ENCODE data around the gene MYH11.
"Not testable (repeated sequence)": the region's sequence is repeated elsewhere in the genome, so short reads cannot be mapped to it uniquely, and the experiment has no call there.

The MYH11 gene

GRCh38 chr16:15836965-15837611, 19.7 kb downstream of the MYH11 start:
- DNase-seq = no peak

GRCh38 chr16:15836074-15836473, 20.8 kb downstream of the MYH11 start:
- no peak for DNase-seq

- no peak for DNase-seq
Observed at GRCh38 chr16:15835136-15835878, 21.5 kb downstream of the MYH11 start.

- DNase-seq = no peak
Observed at GRCh38 chr16:15834502-15834901, 22.3 kb downstream of the MYH11 start.

- no peak for DNase-seq
Observed at GRCh38 chr16:15833541-15833940, 23.3 kb downstream of the MYH11 start.

- DNase-seq = no peak
Observed at GRCh38 chr16:15832241-15832640, 24.6 kb downstream of the MYH11 start.

- DNase-seq = no peak
Observed at GRCh38 chr16:15830832-15831451, 25.9 kb downstream of the MYH11 start.

GRCh38 chr16:15829460-15829859, 27.4 kb downstream of the MYH11 start:
- DNase-seq = peak; percentile 51

GRCh38 chr16:15827709-15828343, 29.0 kb downstream of the MYH11 start:
- DNase-seq = no peak

- no peak for DNase-seq
Observed at GRCh38 chr16:15827299-15827698, 29.5 kb downstream of the MYH11 start.

GRCh38 chr16:15825750-15826305, 31.0 kb downstream of the MYH11 start:
- DNase-seq = no peak

GRCh38 chr16:15822957-15823356, 33.9 kb downstream of the MYH11 start:
- DNase-seq = no peak

GRCh38 chr16:15820837-15821236, 36.0 kb downstream of the MYH11 start:
- no peak for DNase-seq

GRCh38 chr16:15819046-15819445, 37.8 kb downstream of the MYH11 start:
- no peak for DNase-seq

- no peak for DNase-seq
Observed at GRCh38 chr16:15817446-15817845, 39.4 kb downstream of the MYH11 start.

GRCh38 chr16:15816228-15816627, 40.6 kb downstream of the MYH11 start:
- DNase-seq = no peak

GRCh38 chr16:15812401-15812750, 44.5 kb downstream of the MYH11 start:
- not testable (repeated sequence) for DNase-seq

- DNase-seq = peak; percentile 88
Observed at GRCh38 chr16:15811481-15812400, 45.1 kb downstream of the MYH11 start.

- no peak for DNase-seq
Observed at GRCh38 chr16:15810949-15811348, 45.9 kb downstream of the MYH11 start.

GRCh38 chr16:15810411-15810810, 46.4 kb downstream of the MYH11 start:
- DNase-seq = no peak

- DNase-seq = not testable (repeated sequence)
Observed at GRCh38 chr16:15809297-15809696, 47.5 kb downstream of the MYH11 start.

GRCh38 chr16:15808071-15808470, 48.8 kb downstream of the MYH11 start:
- DNase-seq = no peak
